ENCODE results near the gene LYZL4. TPM values are rescaled to one million over a fixed set of nuclear protein-coding genes. Genes with fewer than 3 reads are reported as not detected.

The LYZL4 gene
- total RNA-seq, 2 experiments from 2014 or later = not detected

DNA sequence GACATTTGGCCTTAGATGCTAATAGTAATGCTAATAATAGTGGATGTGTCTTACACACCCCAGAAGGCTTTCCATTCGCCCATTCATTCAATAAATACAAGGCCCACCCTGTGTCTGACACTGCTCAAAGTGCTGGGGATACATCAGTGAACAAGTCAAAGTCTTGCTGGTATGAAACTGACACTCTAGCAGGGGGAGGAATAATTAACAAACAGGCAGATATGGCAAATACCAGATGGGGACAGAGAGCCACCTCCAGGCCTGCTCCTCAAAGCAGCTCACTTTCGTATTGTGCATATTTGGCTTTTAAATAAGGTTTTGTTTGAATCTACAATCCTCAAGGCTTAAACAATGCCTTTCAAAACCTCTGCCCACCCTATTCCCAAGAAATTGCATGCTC, 28.3 kb upstream of the LYZL4 start:
- TF ChIP-seq CTCF (conservative IDR thresholded peaks at IDR 0.05; ENCODE audit: low read length) (no peak), EZH2phosphoT487 (IDR thresholded peaks at IDR 0.05; ENCODE audit: borderline replicate concordance, low read depth, low read length) (no peak)
- intact Hi-C loops (cut with micrococcal nuclease; ENCODE audit: unreplicated experiment) = no loop called here
- H3K4me1 ChIP-seq (ENCODE audit: insufficient read depth, low read length, poor library complexity, severe bottlenecking) = no peaks in the 10 kb centered on the region
- BruUV-seq (replicated peaks) = no TSS peak
- DNase-seq (ENCODE audit: low spot score) = no peak
- no peaks in the 10 kb centered on the region for H3K9me3 ChIP-seq (ENCODE audit: low read length)
- H3K36me3 ChIP-seq (ENCODE audit: insufficient read depth, low read length) = no peaks in the 10 kb centered on the region
- H3K4me3 ChIP-seq (ENCODE audit: low read depth, low read length, poor library complexity, severe bottlenecking) = no peak overlapping the region
- ChIA-PET POLR2A (no interaction called here), CTCF (ENCODE audit: unreplicated experiment) (no interaction called here)
- no peaks in the 10 kb centered on the region for H3K79me2 ChIP-seq (ENCODE audit: insufficient read depth, low read depth, low read length)
- no peaks in the 10 kb centered on the region for H3K9me2 ChIP-seq (ENCODE audit: insufficient read depth, low read length)
- no peak overlapping the region for H2AFZ ChIP-seq (ENCODE audit: low read length)
- H3K27ac ChIP-seq (ENCODE audit: low read depth, low read length, poor library complexity, severe bottlenecking) = no peak overlapping the region
- no peaks in the 10 kb centered on the region for H4K20me1 ChIP-seq (ENCODE audit: insufficient read depth, low read length)
- H3K4me2 ChIP-seq (ENCODE audit: low read length) = no peak overlapping the region

- no peak for DNase-seq (ENCODE audit: low spot score)
- CTCF ChIA-PET (ENCODE audit: unreplicated experiment) = no interaction called here
- POLR2A ChIA-PET = interaction anchor here (0.7 kb wide), 2 partner anchors 28 to 48 kb away, joined by 3 read pairs; no protein-coding TSS in a partner anchor
- BruUV-seq (replicated peaks) = no TSS peak
- no peaks in the 10 kb centered on the region for H3K9me2 ChIP-seq (ENCODE audit: insufficient read depth, low read length)
- no peaks in the 10 kb centered on the region for H3K9me3 ChIP-seq (ENCODE audit: low read length)
- H3K4me3 ChIP-seq (ENCODE audit: low read depth, low read length, poor library complexity, severe bottlenecking) = no peak overlapping the region
- no peak for TF ChIP-seq EZH2phosphoT487 (IDR thresholded peaks at IDR 0.05; ENCODE audit: borderline replicate concordance, low read depth, low read length)
- TF ChIP-seq CTCF (conservative IDR thresholded peaks at IDR 0.05; ENCODE audit: low read length) = no peak
- no peaks in the 10 kb centered on the region for H3K4me1 ChIP-seq (ENCODE audit: insufficient read depth, low read length, poor library complexity, severe bottlenecking)
- H3K79me2 ChIP-seq (ENCODE audit: insufficient read depth, low read depth, low read length) = no peaks in the 10 kb centered on the region
- no peak overlapping the region for H2AFZ ChIP-seq (ENCODE audit: low read length)
- H3K4me2 ChIP-seq (ENCODE audit: low read length) = no peak overlapping the region
- H3K27ac ChIP-seq (ENCODE audit: low read depth, low read length, poor library complexity, severe bottlenecking) = no peak overlapping the region
- intact Hi-C loops (cut with micrococcal nuclease; ENCODE audit: unreplicated experiment) = no loop called here
- H4K20me1 ChIP-seq (ENCODE audit: insufficient read depth, low read length) = no peaks in the 10 kb centered on the region
- no peaks in the 10 kb centered on the region for H3K36me3 ChIP-seq (ENCODE audit: insufficient read depth, low read length)
Measured at GRCh38 chr3:42438193-42438592, 27.8 kb upstream of the LYZL4 start.

DNA sequence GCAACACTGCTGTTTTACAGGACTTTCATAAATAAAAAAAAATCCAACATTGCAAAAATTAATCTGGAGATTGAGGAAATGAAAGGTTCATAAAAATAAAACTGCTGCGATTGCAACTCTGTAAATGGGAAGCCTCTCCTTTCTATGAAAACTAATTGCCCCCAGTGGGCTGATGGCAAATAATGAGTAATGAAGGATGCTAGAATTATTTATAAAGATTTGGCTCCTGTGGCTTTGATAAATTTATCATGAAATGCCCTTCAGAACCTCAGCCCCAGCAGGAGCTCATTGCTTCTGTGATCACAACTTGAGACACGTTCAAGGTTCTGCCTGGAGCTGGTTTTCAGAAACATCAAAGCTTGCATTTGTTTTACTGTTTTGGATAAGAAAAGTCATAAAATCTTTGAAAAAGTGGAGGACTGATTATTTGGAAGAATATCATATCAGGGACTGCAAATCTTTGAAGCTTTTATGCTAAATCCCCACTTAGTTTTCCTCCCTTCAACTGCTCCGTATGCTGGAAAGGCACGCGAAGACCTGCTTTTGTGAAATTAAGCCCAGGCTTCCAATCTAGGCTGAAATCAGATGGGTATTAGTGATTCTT, 24.5 kb upstream of the LYZL4 start:
- no peak for DNase-seq (ENCODE audit: low spot score)
- POLR2A ChIA-PET = interaction anchor here (1.1 kb wide), 1 partner anchor 32 kb away, joined by 3 read pairs; no protein-coding TSS in a partner anchor
- Histone ChIP-seq H3K4me3 (ENCODE audit: low read depth, low read length, poor library complexity, severe bottlenecking) (no peak overlapping the region), H3K9me3 (ENCODE audit: low read length) (no peaks in the 10 kb centered on the region), H3K79me2 (ENCODE audit: insufficient read depth, low read depth, low read length) (no peaks in the 10 kb centered on the region), H3K4me2 (ENCODE audit: low read length) (no peak overlapping the region), H3K27ac (ENCODE audit: low read depth, low read length, poor library complexity, severe bottlenecking) (no peak overlapping the region), H2AFZ (ENCODE audit: low read length) (no peak overlapping the region), H3K9me2 (ENCODE audit: insufficient read depth, low read length) (no peaks in the 10 kb centered on the region), H4K20me1 (ENCODE audit: insufficient read depth, low read length) (no peaks in the 10 kb centered on the region), H3K36me3 (ENCODE audit: insufficient read depth, low read length) (no peaks in the 10 kb centered on the region), H3K4me1 (ENCODE audit: insufficient read depth, low read length, poor library complexity, severe bottlenecking) (no peaks in the 10 kb centered on the region)
- intact Hi-C loops (cut with micrococcal nuclease; ENCODE audit: unreplicated experiment) = no loop called here
- CTCF ChIA-PET (ENCODE audit: unreplicated experiment) = no interaction called here
- no peak for TF ChIP-seq EZH2phosphoT487 (IDR thresholded peaks at IDR 0.05; ENCODE audit: borderline replicate concordance, low read depth, low read length)
- no peak for TF ChIP-seq CTCF (conservative IDR thresholded peaks at IDR 0.05; ENCODE audit: low read length)
- BruUV-seq (replicated peaks) = no TSS peak
